ENCODE results near the gene FLNC. TPM values are rescaled to one million over a fixed set of nuclear protein-coding genes. Genes with fewer than 3 reads are reported as not detected.

The FLNC gene
- total and polyA plus RNA-seq, 2 experiments from 2014 or later = 74.0 to 304 TPM

GRCh38 chr7:128883622-128884448, 53.6 kb downstream of the FLNC start:
- Histone ChIP-seq H2AFZ (0 out of 2 replicates have a peak overlapping the region, but pooled peaks have one; percentile 7), H3K79me2 (ENCODE audit: insufficient read depth) (no peaks in the 10 kb centered on the region), H3K4me3 (no peak overlapping the region), H3K9ac (no peak overlapping the region), H3K4me2 (ENCODE audit: unreplicated experiment) (no peak overlapping the region), H3K9me2 (ENCODE audit: insufficient read depth) (no peaks in the 10 kb centered on the region), H3K36me3 (ENCODE audit: low read depth) (no peaks in the 10 kb centered on the region), H3K27ac (no peak overlapping the region), H4K20me1 (ENCODE audit: insufficient read depth) (no peaks in the 10 kb centered on the region), H3K9me3 (ENCODE audit: low read depth) (no peaks in the 10 kb centered on the region), H3K27me3 (replicated peaks; ENCODE audit: insufficient read depth) (no peaks in the 10 kb centered on the region), H3F3A (ENCODE audit: insufficient read depth) (no peaks in the 10 kb centered on the region), H3K4me1 (ENCODE audit: insufficient read depth) (no peaks in the 10 kb centered on the region)
- peak; percentile 81 for DNase-seq
- TF ChIP-seq EZH2phosphoT487 (IDR thresholded peaks at IDR 0.05; ENCODE audit: insufficient read depth, low read depth) = no peak
- no peak for TF ChIP-seq EZH2 (IDR thresholded peaks at IDR 0.05; ENCODE audit: insufficient read depth, poor library complexity, severe bottlenecking)
- in situ Hi-C loops (cut with MboI) = loop anchor here (25.0 kb wide), 1 partner anchor 272 kb away; no protein-coding TSS in a partner anchor
- 37 to 38% methylated on average over 19 of the region's 19 CpGs for WGBS, 2 experiments (ENCODE audit: low coverage in 1 of 2, low lambda C conversion rate in 2 of 2, missing lambda C conversion rate in 2 of 2)

GRCh38 chr7:128884561-128885369, 54.6 kb downstream of the FLNC start:
- TF ChIP-seq EZH2 (IDR thresholded peaks at IDR 0.05; ENCODE audit: insufficient read depth, poor library complexity, severe bottlenecking) (no peak), EZH2phosphoT487 (IDR thresholded peaks at IDR 0.05; ENCODE audit: insufficient read depth, low read depth) (no peak)
- no peak overlapping the region for H3K4me3 ChIP-seq
- no peaks in the 10 kb centered on the region for H3K79me2 ChIP-seq (ENCODE audit: insufficient read depth)
- no peak overlapping the region for H3K27ac ChIP-seq
- H2AFZ ChIP-seq = no peak overlapping the region
- H3K9ac ChIP-seq = no peak overlapping the region
- H4K20me1 ChIP-seq (ENCODE audit: insufficient read depth) = no peaks in the 10 kb centered on the region
- H3K4me1 ChIP-seq (ENCODE audit: insufficient read depth) = no peaks in the 10 kb centered on the region
- 53 to 60% methylated on average over 19 to 26 of the region's 26 CpGs for WGBS, 2 experiments (ENCODE audit: low coverage in 1 of 2, low lambda C conversion rate in 2 of 2, missing lambda C conversion rate in 2 of 2)
- no peaks in the 10 kb centered on the region for H3F3A ChIP-seq (ENCODE audit: insufficient read depth)
- no peaks in the 10 kb centered on the region for H3K9me2 ChIP-seq (ENCODE audit: insufficient read depth)
- no peak for DNase-seq
- in situ Hi-C loops (cut with MboI) = loop anchor here (25.0 kb wide), 1 partner anchor 272 kb away; no protein-coding TSS in a partner anchor
- no peaks in the 10 kb centered on the region for H3K36me3 ChIP-seq (ENCODE audit: low read depth)
- H3K4me2 ChIP-seq (ENCODE audit: unreplicated experiment) = no peak overlapping the region
- H3K9me3 ChIP-seq (ENCODE audit: low read depth) = no peaks in the 10 kb centered on the region
- H3K27me3 ChIP-seq (replicated peaks; ENCODE audit: insufficient read depth) = no peaks in the 10 kb centered on the region

DNA sequence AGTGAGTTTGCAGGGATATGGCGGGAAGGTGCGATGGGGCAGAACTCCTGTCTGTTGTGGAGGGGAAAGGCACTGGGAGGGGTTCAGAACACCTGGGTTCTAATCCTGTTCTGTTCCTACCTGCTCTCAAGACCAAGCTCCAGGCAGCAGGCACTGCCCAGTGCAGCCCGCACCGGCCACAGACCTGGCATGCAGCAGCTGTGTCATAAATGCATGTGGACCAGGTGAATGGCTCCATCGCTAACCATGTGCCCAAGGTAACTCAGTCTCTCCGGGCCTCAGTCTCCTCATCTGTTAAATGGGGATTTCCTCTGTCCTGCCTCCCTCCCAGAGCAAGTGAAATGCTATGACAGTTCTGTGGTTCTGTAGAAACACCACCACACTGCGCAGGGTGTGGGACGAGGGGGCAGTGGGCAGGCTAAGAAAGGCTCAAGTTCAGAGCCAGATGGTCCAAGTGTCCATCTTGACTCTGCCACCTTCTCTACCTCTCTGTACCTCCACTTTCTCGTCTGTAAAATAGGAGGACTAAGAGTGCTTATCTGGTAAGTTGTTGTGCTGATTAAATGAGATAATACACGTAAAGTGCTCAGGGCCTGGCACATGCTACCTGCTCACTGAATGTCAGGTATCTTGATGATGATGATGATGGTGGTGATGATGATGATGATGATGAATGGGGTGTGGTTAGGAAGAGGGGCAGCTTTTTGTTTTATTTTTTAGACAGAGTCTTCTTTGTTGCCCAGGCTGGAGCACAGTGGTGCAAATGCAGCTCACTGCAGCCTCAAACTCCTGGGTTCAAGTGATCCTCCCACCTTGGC, 55.4 kb downstream of the FLNC start:
- no peak overlapping the region for H3K4me2 ChIP-seq (ENCODE audit: unreplicated experiment)
- TF ChIP-seq EZH2 (IDR thresholded peaks at IDR 0.05; ENCODE audit: insufficient read depth, poor library complexity, severe bottlenecking) (no peak), EZH2phosphoT487 (IDR thresholded peaks at IDR 0.05; ENCODE audit: insufficient read depth, low read depth) (no peak)
- in situ Hi-C loops (cut with MboI) = loop anchor here (25.0 kb wide), 1 partner anchor 273 kb away; no protein-coding TSS in a partner anchor

More for the DNA sequence above, 55.4 kb downstream of the FLNC start:
- no peak for DNase-seq
- Histone ChIP-seq H3K9me2 (ENCODE audit: insufficient read depth) (no peaks in the 10 kb centered on the region), H3K4me1 (ENCODE audit: insufficient read depth) (no peaks in the 10 kb centered on the region), H3K79me2 (ENCODE audit: insufficient read depth) (no peaks in the 10 kb centered on the region), H3K4me3 (no peak overlapping the region), H4K20me1 (ENCODE audit: insufficient read depth) (no peaks in the 10 kb centered on the region), H3K36me3 (ENCODE audit: low read depth) (no peaks in the 10 kb centered on the region), H3K27ac (no peak overlapping the region), H3K27me3 (replicated peaks; ENCODE audit: insufficient read depth) (no peaks in the 10 kb centered on the region), H3K9ac (no peak overlapping the region), H3F3A (ENCODE audit: insufficient read depth) (no peaks in the 10 kb centered on the region), H2AFZ (no peak overlapping the region), H3K9me3 (ENCODE audit: low read depth) (no peaks in the 10 kb centered on the region)
- WGBS, 2 experiments (ENCODE audit: low coverage in 1 of 2, low lambda C conversion rate in 2 of 2, missing lambda C conversion rate in 2 of 2) = 79 to 83% methylated on average over 10 of the region's 10 CpGs
